Natural killer cell (primary cell): Measurements from ENCODE around the gene PSMD12. TPM values are rescaled to one million over a fixed set of nuclear protein-coding genes. Genes with fewer than 3 reads are reported as not detected.
"Not testable (repeated sequence)": the region's sequence is repeated elsewhere in the genome, so short reads cannot be mapped to it uniquely, and the experiment has no call there.

ENCODE experiments used
- ATAC-seq, 3 donors: fragments of 150-1000 bp in 2 of 3; fragments of 200-7000 bp in 1 of 3; cut with Tn5 transposase; 1 replicate in 1 of 3; 2 replicates in 2 of 3; pipeline ENCODE4 v1.10.0; 2021; ENCODE audit warnings: mild to moderate bottlenecking in 2 of 3, moderate library complexity in 2 of 3
- DNase-seq, 2 donors: peaks; one replicate each; pipeline versions ENCODE4 v3.0.0 to v3.0.0-alpha.2; 2013 to 2021; ENCODE audit warnings: mixed read lengths in 1 of 2
- H3K27ac ChIP-seq: one replicate; pipeline ENCODE4 v1.5.1; 2013; ENCODE audit warnings: mild to moderate bottlenecking, low read length
- H3K27me3 ChIP-seq: one replicate; pipeline ENCODE4 v1.6.1; 2013; ENCODE audit warnings: low read length; ENCODE audit not compliant: control insufficient read depth, insufficient read depth
- H3K36me3 ChIP-seq: one replicate; pipeline ENCODE4 v1.6.1; 2013; ENCODE audit warnings: low read length; ENCODE audit not compliant: control insufficient read depth, insufficient read depth
- H3K4me1 ChIP-seq: one replicate; pipeline ENCODE4 v1.6.1; 2013; ENCODE audit warnings: low read length; ENCODE audit not compliant: control insufficient read depth, insufficient read depth
- H3K4me3 ChIP-seq: one replicate; pipeline ENCODE4 v1.5.1; 2013; ENCODE audit warnings: low read length
- H3K9me3 ChIP-seq: one replicate; pipeline ENCODE4 v1.6.1; 2013; ENCODE audit warnings: low read length; ENCODE audit not compliant: control insufficient read depth, insufficient read depth
- H3K27ac Mint-ChIP-seq, 2 donors: one replicate each; pipeline ENCODE4 v1.8.0; 2022; ENCODE audit warnings: mild to moderate bottlenecking in 2 of 2, mixed read lengths in 2 of 2, moderate library complexity in 1 of 2
- H3K27me3 Mint-ChIP-seq, 2 donors: one replicate each; pipeline ENCODE4 v1.8.0; 2022; ENCODE audit warnings: low read depth in 2 of 2, mixed read lengths in 2 of 2
- H3K36me3 Mint-ChIP-seq: one replicate; pipeline ENCODE4 v1.8.0; 2022; ENCODE audit warnings: mixed read lengths
- H3K4me1 Mint-ChIP-seq, 2 donors: one replicate each; pipeline ENCODE4 v1.8.0; 2022; ENCODE audit warnings: mixed read lengths in 2 of 2
- H3K4me3 Mint-ChIP-seq: one replicate; pipeline ENCODE4 v1.8.0; 2022; ENCODE audit warnings: mild to moderate bottlenecking, moderate library complexity, mixed read lengths
- H3K9me3 Mint-ChIP-seq, 2 donors: one replicate each; pipeline ENCODE4 v1.8.0; 2022; ENCODE audit warnings: mixed read lengths in 2 of 2
- CTCF ChIP-seq: fragments of 200-600 bp; IDR thresholded peaks from one replicate; pipeline ENCODE4 v1.8.0; 2022; ENCODE audit warnings: antibody characterized with exemption
- WGBS: methylation state at CpG from one replicate; pipeline ENCODE4 v1.1.7; 2013; ENCODE audit warnings: missing lambda C conversion rate; ENCODE audit not compliant: insufficient coverage; 5-methylcytosine and 5-hydroxymethylcytosine counted together
- intact Hi-C: fragments of 100-400 bp; cut with micrococcal nuclease; formaldehyde crosslinking; loops from one replicate; pipeline ENCODE4 v1.14.2; 2022
- total RNA-seq, 4 donors: library from RNA; stranded (reverse); fragments of 120-200 nt in 1 of 4; gene quantifications; one replicate each; pipeline versions ENCODE4 v1.2.3 to v1.2.4, GENCODE V29; 2013 to 2022

Gene PSMD12
- total RNA-seq, 3 donors from 2014 or later (not counting 1 experiment from before 2014, with no cell fraction given), result 57.4 to 58.2 (median 58.0) TPM

GRCh38 chr17:67328026-67328425 is 38.4 kb downstream of the PSMD12 start:
- Mint-ChIP-seq H3K27ac (no peak overlapping the region), H3K4me1 (peaks cover 0 to 5% of the 10 kb centered on the region in 2 donors), H3K4me3 (no peak overlapping the region), H3K27me3 (no peaks in the 10 kb centered on the region), H3K9me3 (no peaks in the 10 kb centered on the region), H3K36me3 (no peaks in the 10 kb centered on the region)
- 100% methylated on average over 1 of the region's 3 CpGs for WGBS
- Histone ChIP-seq H3K36me3 (no peaks in the 10 kb centered on the region), H3K27ac (no peak overlapping the region), H3K4me3 (no peak overlapping the region), H3K9me3 (no peaks in the 10 kb centered on the region), H3K27me3 (no peaks in the 10 kb centered on the region), H3K4me1 (no peaks in the 10 kb centered on the region)
- DNase-seq (no peak), ATAC-seq (no peak)
- intact Hi-C loops, result no loop called here
- no peak for TF ChIP-seq CTCF

GRCh38 chr17:67326959-67327745 is 39.2 kb downstream of the PSMD12 start:
- H3K27ac ChIP-seq, H3K4me3 Mint-ChIP-seq, H3K27me3 Mint-ChIP-seq, H3K9me3 Mint-ChIP-seq, intact Hi-C loops, H3K27me3 ChIP-seq, ATAC-seq, H3K4me1 Mint-ChIP-seq, H3K4me3 ChIP-seq, H3K36me3 ChIP-seq, H3K27ac Mint-ChIP-seq, H3K36me3 Mint-ChIP-seq, H3K4me1 ChIP-seq, H3K9me3 ChIP-seq, DNase-seq: not testable (repeated sequence)
- 85% methylated on average over 8 of the region's 13 CpGs for WGBS

- 98% methylated on average over 3 of the region's 3 CpGs for WGBS
- DNase-seq (no peak), ATAC-seq (no peak)
- no peaks in the 10 kb centered on the region for H3K27me3 Mint-ChIP-seq
- Histone ChIP-seq H3K27me3 (no peaks in the 10 kb centered on the region), H3K4me1 (no peaks in the 10 kb centered on the region), H3K4me3 (no peak overlapping the region), H3K27ac (no peak overlapping the region), H3K9me3 (no peaks in the 10 kb centered on the region), H3K36me3 (no peaks in the 10 kb centered on the region)
- H3K4me1 Mint-ChIP-seq, result peaks cover 0 to 5% of the 10 kb centered on the region in 2 donors
- H3K36me3 Mint-ChIP-seq, result no peaks in the 10 kb centered on the region
- no peak for TF ChIP-seq CTCF
- intact Hi-C loops, result no loop called here
- H3K4me3 Mint-ChIP-seq, result no peak overlapping the region
- H3K27ac Mint-ChIP-seq, result no peak overlapping the region
- H3K9me3 Mint-ChIP-seq, result no peaks in the 10 kb centered on the region
These were observed 39.9 kb downstream of the PSMD12 start for GRCh38 chr17:67326440-67326839.

GRCh38 chr17:67324330-67324729 is 42.0 kb downstream of the PSMD12 start:
- WGBS, result 90% methylated on average over 2 of the region's 2 CpGs
- no peaks in the 10 kb centered on the region for H3K36me3 ChIP-seq
- intact Hi-C loops, result no loop called here
- H3K27me3 Mint-ChIP-seq, result no peaks in the 10 kb centered on the region
- H3K9me3 ChIP-seq, result no peaks in the 10 kb centered on the region
- no peak overlapping the region for H3K27ac Mint-ChIP-seq
- H3K36me3 Mint-ChIP-seq, result no peaks in the 10 kb centered on the region
- H3K4me1 ChIP-seq, result no peaks in the 10 kb centered on the region
- no peak overlapping the region for H3K4me3 Mint-ChIP-seq
- no peaks in the 10 kb centered on the region for H3K4me1 Mint-ChIP-seq
- no peak overlapping the region for H3K4me3 ChIP-seq
- H3K27ac ChIP-seq, result no peak overlapping the region
- no peak for TF ChIP-seq CTCF
- no peaks in the 10 kb centered on the region for H3K9me3 Mint-ChIP-seq
- DNase-seq, result no peak
- H3K27me3 ChIP-seq, result no peaks in the 10 kb centered on the region
- ATAC-seq, result peak in 1 of 3 donors; percentile 17
